ENCODE measurements around the gene NCAM2.

DNA sequence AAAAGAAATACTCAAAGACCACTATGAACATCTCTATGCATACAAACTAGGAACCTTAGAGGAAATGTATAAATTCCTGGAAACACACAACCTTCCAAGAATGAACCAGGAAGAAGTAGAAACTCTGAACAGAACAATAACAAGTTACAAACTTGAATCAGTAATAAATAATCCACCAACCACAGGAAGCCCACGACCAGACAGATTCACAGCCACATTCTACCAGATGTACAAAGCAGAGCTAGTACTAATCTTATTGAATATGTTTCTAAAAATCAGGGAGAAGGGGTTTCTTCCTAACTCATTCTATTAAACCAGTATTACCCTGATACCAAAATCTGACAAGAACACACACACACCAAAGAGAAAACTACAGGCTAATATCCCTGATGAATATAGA, 263.8 kb downstream of the NCAM2 start:
- TF ChIP-seq EZH2phosphoT487 (IDR thresholded peaks at IDR 0.05; ENCODE audit: borderline replicate concordance, low read length) (no peak), EZH2 (IDR thresholded peaks at IDR 0.05; ENCODE audit: low read length, unreplicated experiment) (no peak)
- TF ChIP-seq, protein P1, sequence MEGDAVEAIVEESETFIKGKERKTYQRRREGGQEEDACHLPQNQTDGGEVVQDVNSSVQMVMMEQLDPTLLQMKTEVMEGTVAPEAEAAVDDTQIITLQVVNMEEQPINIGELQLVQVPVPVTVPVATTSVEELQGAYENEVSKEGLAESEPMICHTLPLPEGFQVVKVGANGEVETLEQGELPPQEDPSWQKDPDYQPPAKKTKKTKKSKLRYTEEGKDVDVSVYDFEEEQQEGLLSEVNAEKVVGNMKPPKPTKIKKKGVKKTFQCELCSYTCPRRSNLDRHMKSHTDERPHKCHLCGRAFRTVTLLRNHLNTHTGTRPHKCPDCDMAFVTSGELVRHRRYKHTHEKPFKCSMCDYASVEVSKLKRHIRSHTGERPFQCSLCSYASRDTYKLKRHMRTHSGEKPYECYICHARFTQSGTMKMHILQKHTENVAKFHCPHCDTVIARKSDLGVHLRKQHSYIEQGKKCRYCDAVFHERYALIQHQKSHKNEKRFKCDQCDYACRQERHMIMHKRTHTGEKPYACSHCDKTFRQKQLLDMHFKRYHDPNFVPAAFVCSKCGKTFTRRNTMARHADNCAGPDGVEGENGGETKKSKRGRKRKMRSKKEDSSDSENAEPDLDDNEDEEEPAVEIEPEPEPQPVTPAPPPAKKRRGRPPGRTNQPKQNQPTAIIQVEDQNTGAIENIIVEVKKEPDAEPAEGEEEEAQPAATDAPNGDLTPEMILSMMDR (conservative IDR thresholded peaks at IDR 0.05; ENCODE audit: low read depth, low read length) = no peak

Measured in PC-3 (cell line).